PFSK-1 (cell line): ENCODE results near the gene VAMP5.

ENCODE experiments used
- FOXP2 ChIP-seq: optimal IDR thresholded peaks from 2 replicates; pipeline ENCODE3; 2011; ENCODE audit warnings: borderline replicate concordance, control low read depth, inconsistent platforms; ENCODE audit not compliant: insufficient read depth; ENCODE audit errors: extremely low read length, extremely low read depth
- POLR2AphosphoS5 ChIP-seq: IDR thresholded peaks from 2 replicates; pipeline ENCODE4 v1.6.1; 2012; ENCODE audit warnings: low read depth, mild to moderate bottlenecking, control low read depth, low read length, moderate library complexity
- REST ChIP-seq, 2 experiments: IDR thresholded peaks; 2 replicates each; pipeline versions ENCODE4 v1.6.1 to v1.8.0; 2011 to 2012; ENCODE audit warnings: low read depth in 2 of 2, low read length in 2 of 2, control low read depth in 1 of 2, inconsistent platforms in 1 of 2, mild to moderate bottlenecking in 1 of 2, moderate library complexity in 1 of 2; ENCODE audit not compliant: insufficient read depth in 1 of 2
- SIN3A ChIP-seq: IDR thresholded peaks from 2 replicates; pipeline ENCODE4 v1.6.1; 2012; ENCODE audit warnings: mild to moderate bottlenecking, low read length, moderate library complexity, borderline replicate concordance; ENCODE audit not compliant: insufficient read depth
- TAF1 ChIP-seq: IDR thresholded peaks from 2 replicates; pipeline ENCODE4 v1.6.1; 2012; ENCODE audit warnings: low read length, control low read depth, borderline replicate concordance; ENCODE audit not compliant: insufficient read depth

VAMP5 gene

GRCh38 chr2:85600951-85601770, 16.9 kb downstream of the VAMP5 start:
- no peak for TF ChIP-seq REST (IDR thresholded peaks at IDR 0.05; ENCODE audit: insufficient read depth in 1 of 2, low read depth in 2 of 2, low read length in 2 of 2)
- TF ChIP-seq FOXP2, result no peak
- TF ChIP-seq POLR2AphosphoS5, result no peak
- TF ChIP-seq SIN3A, result no peak
- no peak for TF ChIP-seq TAF1

DNA sequence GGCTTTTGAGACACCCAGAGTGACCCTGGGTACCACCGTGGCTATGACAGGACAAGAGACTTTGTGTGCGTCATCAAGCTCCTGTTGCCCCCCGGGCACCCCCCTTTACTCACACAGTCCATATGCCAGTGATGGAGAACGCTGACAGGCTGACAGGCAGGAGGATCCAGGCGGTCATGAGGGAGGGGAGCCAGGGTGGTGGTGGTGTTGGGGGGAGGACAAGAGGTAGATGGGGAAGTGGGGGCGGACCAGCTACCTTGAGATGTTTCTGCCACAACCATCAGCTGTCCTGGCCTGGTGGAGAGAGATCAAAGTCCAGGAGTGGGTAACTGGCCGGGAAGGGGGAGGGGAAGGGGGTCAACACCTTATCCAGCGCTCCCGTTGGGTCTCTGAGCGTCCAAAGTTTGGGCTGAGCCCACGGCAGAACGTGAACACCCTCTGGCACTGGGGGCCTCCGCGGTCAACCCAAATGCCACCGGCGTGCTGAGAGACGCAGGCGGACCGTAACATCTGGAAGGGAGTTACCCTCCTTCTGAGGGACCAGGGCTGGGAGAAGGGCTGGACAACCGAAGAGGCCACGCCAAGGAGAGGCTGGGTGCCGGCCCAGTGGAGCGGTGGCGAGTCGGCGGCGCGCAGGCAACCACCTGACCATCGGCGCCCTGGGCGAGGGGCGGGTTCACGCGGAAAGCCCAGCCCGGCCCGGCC, 17.7 kb downstream of the VAMP5 start:
- TF ChIP-seq REST (IDR thresholded peaks at IDR 0.05; ENCODE audit: insufficient read depth in 1 of 2, low read depth in 2 of 2, low read length in 2 of 2) (no peak), SIN3A (no peak), POLR2AphosphoS5 (no peak), TAF1 (no peak), FOXP2 (no peak)

- TF ChIP-seq REST (IDR thresholded peaks at IDR 0.05; ENCODE audit: insufficient read depth in 1 of 2, low read depth in 2 of 2, low read length in 2 of 2) (no peak), TAF1 (no peak), FOXP2 (peak; percentile 63), SIN3A (peak; percentile 96; the same call in 1 of the 2 replicates), POLR2AphosphoS5 (0 out of 2 replicates have a peak, but pooled peaks have one; percentile 45)
Observed at GRCh38 chr2:85602476-85603234, 18.4 kb downstream of the VAMP5 start, which contains the start of gene TMEM150A. TSS of gene TMEM150A (minus strand) at chr2:85602698. CDS start at chr2:85601948, 750 bp downstream.

DNA sequence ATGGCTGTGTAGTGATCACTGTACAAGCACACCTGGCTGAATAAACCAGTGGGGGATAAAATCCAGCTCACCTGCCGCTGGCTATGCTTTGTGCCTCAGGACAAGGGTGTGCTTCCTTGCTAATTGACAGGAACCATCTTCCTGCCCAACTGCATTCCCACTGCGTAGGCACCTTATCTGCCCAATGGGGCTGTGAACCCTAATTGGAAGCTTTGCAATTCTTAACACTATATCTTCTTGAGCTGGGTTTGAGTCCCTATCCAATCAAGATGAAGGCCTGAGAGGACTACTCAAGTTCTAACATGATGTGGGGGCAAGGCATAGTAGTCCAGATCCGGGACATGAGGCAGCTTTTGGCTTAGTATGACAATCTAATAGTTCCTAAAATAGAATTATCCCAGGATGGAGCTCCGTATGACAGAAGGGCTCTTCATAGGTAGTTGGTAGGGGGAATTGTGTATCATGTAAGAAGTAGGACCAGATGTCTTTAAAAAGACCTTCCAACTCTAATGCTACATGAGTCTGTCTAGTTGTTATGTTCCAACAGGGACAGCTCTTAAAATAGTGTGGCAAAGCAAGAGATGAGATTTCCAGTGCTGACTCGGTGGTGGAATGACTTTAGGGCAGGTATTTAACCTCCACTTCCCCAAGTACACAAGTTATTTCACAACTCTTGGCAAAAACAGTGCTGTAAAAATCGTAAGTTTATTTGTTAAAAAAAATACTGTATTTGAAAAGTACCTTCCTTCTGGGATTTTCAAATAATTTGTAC, 20.5 kb downstream of the VAMP5 start:
- TF ChIP-seq REST (IDR thresholded peaks at IDR 0.05; ENCODE audit: insufficient read depth in 1 of 2, low read depth in 2 of 2, low read length in 2 of 2) (no peak), FOXP2 (no peak), POLR2AphosphoS5 (no peak), SIN3A (no peak), TAF1 (no peak)
